Astrocyte of the spinal cord (primary cell): ENCODE data around the gene SYP.

Source experiments
- DNase-seq: peaks from one replicate; pipeline ENCODE4 v3.0.0; 2011; ENCODE audit warnings: low read depth, low spot score
- H3K4me3 ChIP-seq: 2 replicates; pipeline ENCODE4 v1.5.1; 2011; ENCODE audit warnings: low read depth, mild to moderate bottlenecking, low read length, moderate library complexity
- CTCF ChIP-seq: IDR thresholded peaks from 2 replicates; pipeline ENCODE4 v1.5.1; 2012; ENCODE audit warnings: low read depth, mild to moderate bottlenecking, low read length, inconsistent platforms
- in situ Hi-C: cut with HindIII; loops from 2 replicates; pipeline ENCODE4 v1.10.0; 2017; ENCODE audit warnings: low sequenced_read_pairs

Gene SYP

GRCh38 chrX:49188468-49189076 lies 11.4 kb downstream of the SYP start:
- in situ Hi-C loops: no loop called here

GRCh38 chrX:49187526-49187925 lies 12.5 kb downstream of the SYP start:
- in situ Hi-C loops: no loop called here
- H3K4me3 ChIP-seq: no peak overlapping the region
- no peak for TF ChIP-seq CTCF
- DNase-seq: no peak

More at GRCh38 chrX:49188468-49189076, 11.4 kb downstream of the SYP start:
- DNase-seq: no peak
- TF ChIP-seq CTCF: no peak
- H3K4me3 ChIP-seq: no peak overlapping the region

GRCh38 chrX:49187028-49187394 lies 13.0 kb downstream of the SYP start:
- in situ Hi-C loops: no loop called here
- no peak for DNase-seq
- no peak overlapping the region for H3K4me3 ChIP-seq
- no peak for TF ChIP-seq CTCF

- in situ Hi-C loops: no loop called here
- peak; percentile 30 for TF ChIP-seq CTCF
- peak within 1 kb of the TSS; percentile 54 for H3K4me3 ChIP-seq
- DNase-seq: peak; percentile 24
Observed at GRCh38 chrX:49186125-49187027, 13.6 kb downstream of the SYP start, which contains the start of gene PRICKLE3. Gene PRICKLE3, minus strand, starts transcription at chrX:49186373. Its CDS starts 76 bp downstream, at chrX:49186297.

- peak overlapping the region; percentile 31 for H3K4me3 ChIP-seq
- in situ Hi-C loops: no loop called here
- DNase-seq: peak; percentile 85
- TF ChIP-seq CTCF: no peak
Observed at GRCh38 chrX:49184294-49185281, 15.4 kb downstream of the SYP start.
